Measurements from ENCODE around the gene CPNE7. TPM values are rescaled to one million over a fixed set of nuclear protein-coding genes. Genes with fewer than 3 reads are reported as not detected.

CPNE7 gene
- total and polyA plus RNA-seq, 2 of the 4 experiments (the other 2 are of a cell fraction): 5.4 to 17.4 TPM

GRCh38 chr16:89581861-89582563 is 6.5 kb downstream of the CPNE7 start:
- DNase-seq (peak; percentile 79), ATAC-seq (ENCODE audit: low read depth) (peak; percentile 36)
- peaks cover 26% of the 10 kb centered on the region for H3K9me1 ChIP-seq (ENCODE audit: insufficient read depth, low read length)
- peak overlapping the region; percentile 59 to 92 for H4K8ac ChIP-seq (ENCODE audit: low read depth in 2 of 2, low read length in 2 of 2)
- peaks cover 17% of the 10 kb centered on the region for H3K4me1 ChIP-seq (ENCODE audit: control insufficient read depth, insufficient read depth, low read length)
- peak overlapping the region; percentile 96 for H2BK20ac ChIP-seq (ENCODE audit: low read depth, low read length)
- H2BK5ac ChIP-seq (ENCODE audit: low read depth, low read length, poor library complexity, severe bottlenecking): peak overlapping the region; percentile 77
- peak overlapping the region; percentile 74 for H3K18ac ChIP-seq (ENCODE audit: low read depth, low read length)
- H4K5ac ChIP-seq (ENCODE audit: low read depth, low read length): peak overlapping the region; percentile 79
- 81% methylated on average over 5 of the region's 15 CpGs; no CpG with 5 or more reads in 1 of the 2 experiments for WGBS, 2 experiments (ENCODE audit: extremely low coverage in 2 of 2, insufficient read length in 1 of 2)
- ChIA-PET CTCF (interaction anchor here (1.0 kb wide), 1 partner anchor 8 kb away, joined by 3 read pairs; no protein-coding TSS in a partner anchor), POLR2A (ENCODE audit: unreplicated experiment) (interaction anchor here (0.7 kb wide), 1 partner anchor 21 kb away, joined by 4 read pairs; no protein-coding TSS in a partner anchor)
- no peaks in the 10 kb centered on the region for H3K9me3 ChIP-seq (ENCODE audit: control insufficient read depth, insufficient read depth, low read length)
- TF ChIP-seq POLR2A (IDR thresholded peaks at IDR 0.05; ENCODE audit: low read depth, low read length): no peak
- TF ChIP-seq BHLHE40 (IDR thresholded peaks at IDR 0.05; ENCODE audit: low read depth, low read length): peak; percentile 37; the same call in 1 of the 2 replicates
- peak overlapping the region; percentile 58 for H2AFZ ChIP-seq (replicated peaks; ENCODE audit: low read length, poor library complexity)
- H3K56ac ChIP-seq (ENCODE audit: extremely low read depth, insufficient read depth, low read length): peak overlapping the region; percentile 25; the same call in 1 of the 2 replicates
- H3K9ac ChIP-seq (ENCODE audit: low read depth, low read length): no peak overlapping the region
- H3K36me3 ChIP-seq (ENCODE audit: control insufficient read depth, insufficient read depth, low read length): peaks cover 6% of the 10 kb centered on the region; the same call in 1 of the 2 replicates
- peak overlapping the region; percentile 61 for H3K23ac ChIP-seq (ENCODE audit: low read depth, low read length)
- no peak overlapping the region for H3K4me3 ChIP-seq (ENCODE audit: insufficient read depth, low read depth, low read length)
- H3K4me2 ChIP-seq (ENCODE audit: low read depth, low read length): no peak overlapping the region
- in situ Hi-C loops (cut with MboI; ENCODE audit: low sequenced_read_pairs) (no loop called here), dilution Hi-C loops (cut with HindIII; ENCODE audit: low sequenced_read_pairs, unreplicated experiment) (no loop called here), intact Hi-C loops (cut with micrococcal nuclease) (no loop called here)
- H4K91ac ChIP-seq (ENCODE audit: insufficient read depth, low read depth, low read length): peak overlapping the region; percentile 93
- H3K27me3 ChIP-seq (ENCODE audit: control insufficient read depth, insufficient read depth, low read length): no peaks in the 10 kb centered on the region
- H3K4ac ChIP-seq (ENCODE audit: low read depth, low read length): peak overlapping the region; percentile 96
- peak overlapping the region; percentile 95 for H2BK120ac ChIP-seq (ENCODE audit: low read depth, low read length)
- no TSS peak for BruUV-seq (replicated peaks)
- peak overlapping the region; percentile 78 for H3K14ac ChIP-seq (replicated peaks; ENCODE audit: low read depth, low read length)
- H2BK15ac ChIP-seq (ENCODE audit: low read depth, low read length): peak overlapping the region; percentile 91; the same call in 2 of the 3 replicates
- peaks cover 3% of the 10 kb centered on the region; the same call in 1 of the 2 replicates for H4K20me1 ChIP-seq (ENCODE audit: insufficient read depth, low read length)
- H3K27ac ChIP-seq (ENCODE audit: insufficient read depth, low read length): peak overlapping the region; percentile 55
- peaks cover 0 to 13% of the 10 kb centered on the region in 2 experiments; a peak in 1 of 4 replicates for H3K79me1 ChIP-seq (ENCODE audit: low read depth in 1 of 2, low read length in 2 of 2)
- H2AK5ac ChIP-seq (ENCODE audit: low read depth, low read length): peak overlapping the region; percentile 98
- peak overlapping the region; percentile 87 for H2AK9ac ChIP-seq (replicated peaks; ENCODE audit: low read depth, low read length, poor library complexity)
